GM12892 (cell line): ENCODE measurements around the gene SERPINB10.

Experiments
- POLR2A ChIP-seq: IDR thresholded peaks from 2 replicates; pipeline ENCODE4 v1.6.1; 2011; ENCODE audit warnings: low read depth, low read length, control low read depth
- POLR2AphosphoS5 ChIP-seq: IDR thresholded peaks from 2 replicates; pipeline ENCODE4 v1.6.1; 2011; ENCODE audit warnings: low read depth, low read length, control low read depth
- TAF1 ChIP-seq: IDR thresholded peaks from 2 replicates; pipeline ENCODE4 v1.6.1; 2011; ENCODE audit warnings: low read depth, mild to moderate bottlenecking, control low read depth, low read length, borderline replicate concordance

- TF ChIP-seq POLR2A, result no peak
- TF ChIP-seq POLR2AphosphoS5, result no peak
- no peak for TF ChIP-seq TAF1
These were observed 46.1 kb downstream of the SERPINB10 start for GRCh38 chr18:63953811-63954210.
